IMR-90 (cell line): ENCODE measurements around the gene ZNF532. TPM values are rescaled to one million over a fixed set of nuclear protein-coding genes. Genes with fewer than 3 reads are reported as not detected.

Source experiments
- ATAC-seq: fragments of 200-7000 bp; cut with Tn5 transposase; 2 replicates; pipeline ENCODE4 v1.9.1; 2020; ENCODE audit warnings: low read depth, mild to moderate bottlenecking, moderate library complexity
- BruUV-seq: library from RNA; stranded (reverse); fragments of 400-500 nt; replicated peaks from 2 replicates; lab custom pipeline; 2021; lab: Mats Ljungman, UMichigan
- CTCF ChIA-PET: fragments of 300-600 bp; formaldehyde crosslinking; extraction: SDS; loops from one replicate; lab custom pipeline; 2021; ENCODE audit warnings: antibody characterized with exemption; lab: Yijun Ruan, JAX
- POLR2A ChIA-PET: fragments of 300-600 bp; sonication (Branson Sonifier 250); formaldehyde crosslinking; loops from one replicate; lab custom pipeline; 2022; ENCODE audit warnings: antibody characterized with exemption; ENCODE audit not compliant: unreplicated experiment; lab: Charles Lee
- DNase-seq: peaks from one replicate; pipeline ENCODE4 v3.0.0; 2013
- H2AFZ ChIP-seq: replicated peaks from 2 replicates; pipeline ENCODE3; 2013; ENCODE audit warnings: low read length, mild to moderate bottlenecking; ENCODE audit not compliant: poor library complexity
- H2AK5ac ChIP-seq: 2 replicates; pipeline ENCODE4 v1.6.1; 2013; ENCODE audit warnings: low read depth, low read length, inconsistent platforms
- H2AK9ac ChIP-seq: replicated peaks from 2 replicates; pipeline ENCODE3; 2013; ENCODE audit warnings: mild to moderate bottlenecking, low read depth, low read length, moderate library complexity; ENCODE audit not compliant: poor library complexity
- H2BK120ac ChIP-seq: 2 replicates; pipeline ENCODE4 v1.6.1; 2013; ENCODE audit warnings: low read depth, low read length, inconsistent platforms
- H2BK15ac ChIP-seq: 3 replicates; pipeline ENCODE4 v1.6.1; 2013; ENCODE audit warnings: low read depth, low read length, inconsistent platforms
- H2BK20ac ChIP-seq: 2 replicates; pipeline ENCODE4 v1.6.1; 2013; ENCODE audit warnings: low read depth, mild to moderate bottlenecking, inconsistent platforms, low read length, moderate library complexity
- H2BK5ac ChIP-seq: 2 replicates; pipeline ENCODE4 v1.6.1; 2013; ENCODE audit warnings: mild to moderate bottlenecking, low read depth, low read length, inconsistent platforms; ENCODE audit not compliant: poor library complexity, severe bottlenecking
- H3K14ac ChIP-seq: replicated peaks from 2 replicates; pipeline ENCODE4 v1.6.1; 2013; ENCODE audit warnings: low read depth, low read length, inconsistent platforms
- H3K18ac ChIP-seq: 2 replicates; pipeline ENCODE4 v1.6.1; 2013; ENCODE audit warnings: low read depth, low read length, control low read depth
- H3K23ac ChIP-seq: 2 replicates; pipeline ENCODE4 v1.6.1; 2013; ENCODE audit warnings: low read depth, low read length, inconsistent platforms
- H3K27ac ChIP-seq: 2 replicates; pipeline ENCODE4 v1.5.1; 2013; ENCODE audit warnings: mild to moderate bottlenecking, control low read depth, low read length; ENCODE audit not compliant: insufficient read depth
- H3K27me3 ChIP-seq: 2 replicates; pipeline ENCODE4 v1.6.1; 2013; ENCODE audit warnings: low read length; ENCODE audit not compliant: control insufficient read depth, insufficient read depth
- H3K36me3 ChIP-seq: 2 replicates; pipeline ENCODE4 v1.6.1; 2013; ENCODE audit warnings: low read length, mixed read lengths; ENCODE audit not compliant: control insufficient read depth, insufficient read depth
- H3K4ac ChIP-seq: 2 replicates; pipeline ENCODE4 v1.6.1; 2013; ENCODE audit warnings: low read depth, low read length, inconsistent platforms
- H3K4me1 ChIP-seq: 2 replicates; pipeline ENCODE4 v1.6.1; 2013; ENCODE audit warnings: low read length, mixed read lengths; ENCODE audit not compliant: control insufficient read depth, insufficient read depth
- H3K4me2 ChIP-seq: 2 replicates; pipeline ENCODE4 v1.6.1; 2013; ENCODE audit warnings: low read depth, mild to moderate bottlenecking, control low read depth, low read length, moderate library complexity
- H3K4me3 ChIP-seq: 2 replicates; pipeline ENCODE4 v1.5.1; 2013; ENCODE audit warnings: low read depth, mild to moderate bottlenecking, control low read depth, low read length, moderate library complexity; ENCODE audit not compliant: insufficient read depth
- H3K56ac ChIP-seq: 2 replicates; pipeline ENCODE4 v1.6.1; 2013; ENCODE audit warnings: low read length, inconsistent platforms; ENCODE audit not compliant: insufficient read depth; ENCODE audit errors: extremely low read depth
- H3K79me1 ChIP-seq, 2 experiments: 2 replicates each; pipeline ENCODE4 v1.6.1; 2013; ENCODE audit warnings: low read length in 2 of 2, inconsistent platforms in 1 of 2, low read depth in 1 of 2
- H3K9ac ChIP-seq: 2 replicates; pipeline ENCODE4 v1.6.1; 2013; ENCODE audit warnings: low read depth, low read length, control low read depth
- H3K9me1 ChIP-seq: 2 replicates; pipeline ENCODE4 v1.6.1; 2013; ENCODE audit warnings: low read length, inconsistent platforms; ENCODE audit not compliant: insufficient read depth
- H3K9me3 ChIP-seq: 2 replicates; pipeline ENCODE4 v1.6.1; 2013; ENCODE audit warnings: low read length; ENCODE audit not compliant: control insufficient read depth, insufficient read depth
- H4K20me1 ChIP-seq: 2 replicates; pipeline ENCODE4 v1.6.1; 2013; ENCODE audit warnings: low read length, inconsistent platforms; ENCODE audit not compliant: insufficient read depth
- H4K5ac ChIP-seq: 2 replicates; pipeline ENCODE4 v1.6.1; 2013; ENCODE audit warnings: mild to moderate bottlenecking, low read depth, low read length, control low read depth
- H4K8ac ChIP-seq, 2 experiments: 2 replicates each; pipeline ENCODE4 v1.6.1; 2013; ENCODE audit warnings: low read depth in 2 of 2, low read length in 2 of 2, control low read depth in 1 of 2, inconsistent platforms in 1 of 2
- H4K91ac ChIP-seq: 2 replicates; pipeline ENCODE4 v1.6.1; 2013; ENCODE audit warnings: low read depth, low read length, inconsistent platforms; ENCODE audit not compliant: insufficient read depth
- BHLHE40 ChIP-seq: fragments of 150-350 bp; IDR thresholded peaks from 2 replicates; pipeline ENCODE4 v1.6.1; 2016; ENCODE audit warnings: mild to moderate bottlenecking, low read depth, low read length
- CEBPB ChIP-seq: IDR thresholded peaks from 2 replicates; pipeline ENCODE4 v1.6.1; 2012; ENCODE audit warnings: low read depth, low read length, improper control_type of control experiment
- CHD1 ChIP-seq: IDR thresholded peaks from 2 replicates; pipeline ENCODE4 v1.6.1; 2012; ENCODE audit warnings: low read depth, low read length, improper control_type of control experiment
- CTCF ChIP-seq: conservative IDR thresholded peaks from 2 replicates; pipeline ENCODE4 v1.5.1; 2012; ENCODE audit warnings: mild to moderate bottlenecking, low read depth, low read length, improper control_type of control experiment
- ELK1 ChIP-seq: fragments of 150-350 bp; IDR thresholded peaks from 2 replicates; pipeline ENCODE4 v1.6.1; 2016; ENCODE audit warnings: low read depth, mild to moderate bottlenecking, low read length, moderate library complexity, borderline replicate concordance
- FOS ChIP-seq: fragments of 150-350 bp; IDR thresholded peaks from 2 replicates; pipeline ENCODE4 v1.6.1; 2016; ENCODE audit warnings: low read depth, low read length
- MAFK ChIP-seq: IDR thresholded peaks from 2 replicates; pipeline ENCODE4 v1.6.1; 2012; ENCODE audit warnings: low read depth, low read length, improper control_type of control experiment
- MAZ ChIP-seq: IDR thresholded peaks from 2 replicates; pipeline ENCODE4 v1.6.1; 2012; ENCODE audit warnings: low read depth, mild to moderate bottlenecking, low read length, improper control_type of control experiment, moderate library complexity, borderline replicate concordance
- NFE2L2 ChIP-seq: fragments of 150-350 bp; IDR thresholded peaks from 2 replicates; pipeline ENCODE4 v1.6.1; 2016; ENCODE audit warnings: low read depth, mild to moderate bottlenecking, low read length
- POLR2A ChIP-seq: IDR thresholded peaks from 2 replicates; pipeline ENCODE4 v1.6.1; 2012; ENCODE audit warnings: mild to moderate bottlenecking, low read depth, low read length
- RCOR1 ChIP-seq: IDR thresholded peaks from 2 replicates; pipeline ENCODE4 v1.6.1; 2012; ENCODE audit warnings: mild to moderate bottlenecking, low read length, improper control_type of control experiment; ENCODE audit not compliant: insufficient replicate concordance
- RFX5 ChIP-seq: IDR thresholded peaks from 2 replicates; pipeline ENCODE4 v1.8.0; 2012; ENCODE audit warnings: low read depth, mild to moderate bottlenecking, low read length, moderate library complexity
- USF2 ChIP-seq: fragments of 150-350 bp; IDR thresholded peaks from 2 replicates; pipeline ENCODE4 v1.6.1; 2017; ENCODE audit warnings: mild to moderate bottlenecking, antibody characterized with exemption, low read length, low read depth
- WGBS, 2 experiments: methylation state at CpG; one replicate each; pipeline versions ENCODE4 v1.1.5 to v1.1.7; 2013; ENCODE audit warnings: missing lambda C conversion rate in 2 of 2; ENCODE audit not compliant: insufficient read length in 1 of 2; ENCODE audit errors: extremely low coverage in 2 of 2; 5-methylcytosine and 5-hydroxymethylcytosine counted together
- dilution Hi-C: fragments of 300-500 bp; cut with HindIII; formaldehyde crosslinking; loops from one replicate; pipeline ENCODE4 v1.14.3; 2018; ENCODE audit warnings: low sequenced_read_pairs; ENCODE audit not compliant: unreplicated experiment
- in situ Hi-C: fragments of 300-500 bp; cut with MboI; formaldehyde crosslinking; loops from 3 replicates; pipeline ENCODE4 v1.14.3; 2019; ENCODE audit warnings: low sequenced_read_pairs, inconsistent platforms, mixed read lengths
- intact Hi-C: fragments of 100-400 bp; cut with micrococcal nuclease; formaldehyde crosslinking; loops from 2 replicates; pipeline ENCODE4 v1.10.0; 2022
- polyA plus RNA-seq, 3 experiments: library from polyadenylated mRNA; depleted of rRNA; stranded (reverse); fragments of >200 nt; gene quantifications; 2 replicates each; pipeline ENCODE4 v1.2.3, GENCODE V29; 2012; ENCODE audit warnings: low replicate concordance in 1 of 3
- total RNA-seq: library from RNA; depleted of rRNA; stranded (reverse); fragments of >200 nt; gene quantifications from 2 replicates; pipeline ENCODE4 v1.2.3, GENCODE V29; 2012

ZNF532 gene
- total and polyA plus RNA-seq, 2 of the 4 experiments (the other 2 are of a cell fraction) = 29.9 to 45.8 TPM

GRCh38 chr18:58955001-58955400 lies 90.3 kb downstream of the ZNF532 start:
- Histone ChIP-seq H4K8ac (no peak overlapping the region), H2BK5ac (no peak overlapping the region), H3K14ac (no peak overlapping the region), H4K20me1 (no peaks in the 10 kb centered on the region), H3K27ac (no peak overlapping the region), H3K56ac (no peak overlapping the region), H3K4me3 (no peak overlapping the region), H2BK120ac (no peak overlapping the region), H4K91ac (no peak overlapping the region), H3K27me3 (no peaks in the 10 kb centered on the region), H2AK5ac (no peak overlapping the region), H3K9me1 (peaks cover 11% of the 10 kb centered on the region), H3K79me1 (peaks cover 23 to 37% of the 10 kb centered on the region in 2 experiments), H2BK20ac (no peak overlapping the region), H4K5ac (no peak overlapping the region), H3K9ac (no peak overlapping the region), H3K18ac (no peak overlapping the region), H2BK15ac (no peak overlapping the region), H3K4me1 (0 out of 2 replicates have a peak, but pooled peaks cover 2% of the 10 kb centered on the region), H3K23ac (peak overlapping the region; percentile 49; the same call in 1 of the 2 replicates), H3K9me3 (no peaks in the 10 kb centered on the region), H3K36me3 (peaks cover 16% of the 10 kb centered on the region), H2AK9ac (no peak overlapping the region), H3K4ac (no peak overlapping the region), H3K4me2 (no peak overlapping the region), H2AFZ (no peak overlapping the region)
- ChIA-PET POLR2A (no interaction called here), CTCF (interaction anchor here (0.7 kb wide), 1 partner anchor 10 kb away, joined by 6 read pairs; no protein-coding TSS in a partner anchor)
- no peak for ATAC-seq
- in situ Hi-C loops = no loop called here
- DNase-seq = no peak
- intact Hi-C loops = no loop called here
- no TSS peak for BruUV-seq
- dilution Hi-C loops = no loop called here
- no CpG with 5 or more reads among the region's 6 CpGs for WGBS, 2 experiments
- TF ChIP-seq FOS = no peak
- no peak for TF ChIP-seq POLR2A
- TF ChIP-seq MAFK = no peak
- TF ChIP-seq BHLHE40 = no peak
- no peak for TF ChIP-seq USF2
- no peak for TF ChIP-seq RCOR1
- TF ChIP-seq RFX5 = no peak
- TF ChIP-seq MAZ = no peak
- no peak for TF ChIP-seq ELK1
- no peak for TF ChIP-seq CTCF
- no peak for TF ChIP-seq CHD1
- no peak for TF ChIP-seq NFE2L2
- TF ChIP-seq CEBPB = no peak
